ENCODE results near the gene PITX1.

PITX1 gene

DNA sequence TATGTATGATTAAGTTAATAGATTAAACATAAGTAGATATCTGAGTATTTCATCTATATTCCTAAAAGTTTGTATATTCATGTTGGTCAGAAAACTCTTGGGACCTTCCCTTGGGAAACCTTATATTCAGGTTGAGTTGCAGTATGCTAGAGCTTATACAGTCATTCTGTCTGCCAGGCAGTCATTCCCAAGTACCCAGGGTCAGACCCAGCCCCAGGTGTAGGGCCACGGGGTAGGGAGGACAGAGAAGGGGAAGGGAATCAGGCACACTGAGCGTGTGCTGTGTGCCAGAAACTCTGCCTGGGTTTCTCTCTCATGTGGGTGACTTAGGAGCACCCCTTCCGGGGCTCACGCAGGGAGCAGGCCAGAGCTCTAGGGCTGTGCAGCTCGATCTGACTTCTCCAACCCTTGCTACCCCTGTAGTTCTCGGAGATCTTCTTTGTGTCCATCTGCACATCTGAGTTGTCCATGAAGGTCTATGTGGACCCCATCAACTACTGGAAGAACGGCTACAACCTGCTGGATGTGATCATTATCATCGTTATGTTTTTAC lies 38.1 kb downstream of the PITX1 start:
- TF ChIP-seq EP300 (IDR thresholded peaks at IDR 0.05; ENCODE audit: borderline replicate concordance) (no peak), TEAD4 (IDR thresholded peaks at IDR 0.05) (no peak), CREB1 (IDR thresholded peaks at IDR 0.05; ENCODE audit: low read depth) (no peak), RAD21 (IDR thresholded peaks at IDR 0.05; ENCODE audit: low read depth) (no peak), CEBPB (IDR thresholded peaks at IDR 0.05) (no peak), FOXM1 (IDR thresholded peaks at IDR 0.05; ENCODE audit: borderline replicate concordance, low read depth) (no peak), ZBTB7A (IDR thresholded peaks at IDR 0.05; ENCODE audit: low read depth) (no peak), TCF12 (IDR thresholded peaks at IDR 0.05; ENCODE audit: low read depth) (no peak)
- TF ChIP-seq, protein P1, sequence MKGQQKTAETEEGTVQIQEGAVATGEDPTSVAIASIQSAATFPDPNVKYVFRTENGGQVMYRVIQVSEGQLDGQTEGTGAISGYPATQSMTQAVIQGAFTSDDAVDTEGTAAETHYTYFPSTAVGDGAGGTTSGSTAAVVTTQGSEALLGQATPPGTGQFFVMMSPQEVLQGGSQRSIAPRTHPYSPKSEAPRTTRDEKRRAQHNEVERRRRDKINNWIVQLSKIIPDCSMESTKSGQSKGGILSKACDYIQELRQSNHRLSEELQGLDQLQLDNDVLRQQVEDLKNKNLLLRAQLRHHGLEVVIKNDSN (IDR thresholded peaks at IDR 0.05), result no peak
- TF ChIP-seq, protein P2, sequence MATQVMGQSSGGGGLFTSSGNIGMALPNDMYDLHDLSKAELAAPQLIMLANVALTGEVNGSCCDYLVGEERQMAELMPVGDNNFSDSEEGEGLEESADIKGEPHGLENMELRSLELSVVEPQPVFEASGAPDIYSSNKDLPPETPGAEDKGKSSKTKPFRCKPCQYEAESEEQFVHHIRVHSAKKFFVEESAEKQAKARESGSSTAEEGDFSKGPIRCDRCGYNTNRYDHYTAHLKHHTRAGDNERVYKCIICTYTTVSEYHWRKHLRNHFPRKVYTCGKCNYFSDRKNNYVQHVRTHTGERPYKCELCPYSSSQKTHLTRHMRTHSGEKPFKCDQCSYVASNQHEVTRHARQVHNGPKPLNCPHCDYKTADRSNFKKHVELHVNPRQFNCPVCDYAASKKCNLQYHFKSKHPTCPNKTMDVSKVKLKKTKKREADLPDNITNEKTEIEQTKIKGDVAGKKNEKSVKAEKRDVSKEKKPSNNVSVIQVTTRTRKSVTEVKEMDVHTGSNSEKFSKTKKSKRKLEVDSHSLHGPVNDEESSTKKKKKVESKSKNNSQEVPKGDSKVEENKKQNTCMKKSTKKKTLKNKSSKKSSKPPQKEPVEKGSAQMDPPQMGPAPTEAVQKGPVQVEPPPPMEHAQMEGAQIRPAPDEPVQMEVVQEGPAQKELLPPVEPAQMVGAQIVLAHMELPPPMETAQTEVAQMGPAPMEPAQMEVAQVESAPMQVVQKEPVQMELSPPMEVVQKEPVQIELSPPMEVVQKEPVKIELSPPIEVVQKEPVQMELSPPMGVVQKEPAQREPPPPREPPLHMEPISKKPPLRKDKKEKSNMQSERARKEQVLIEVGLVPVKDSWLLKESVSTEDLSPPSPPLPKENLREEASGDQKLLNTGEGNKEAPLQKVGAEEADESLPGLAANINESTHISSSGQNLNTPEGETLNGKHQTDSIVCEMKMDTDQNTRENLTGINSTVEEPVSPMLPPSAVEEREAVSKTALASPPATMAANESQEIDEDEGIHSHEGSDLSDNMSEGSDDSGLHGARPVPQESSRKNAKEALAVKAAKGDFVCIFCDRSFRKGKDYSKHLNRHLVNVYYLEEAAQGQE (IDR thresholded peaks at IDR 0.05; ENCODE audit: low read depth), result no peak

DNA sequence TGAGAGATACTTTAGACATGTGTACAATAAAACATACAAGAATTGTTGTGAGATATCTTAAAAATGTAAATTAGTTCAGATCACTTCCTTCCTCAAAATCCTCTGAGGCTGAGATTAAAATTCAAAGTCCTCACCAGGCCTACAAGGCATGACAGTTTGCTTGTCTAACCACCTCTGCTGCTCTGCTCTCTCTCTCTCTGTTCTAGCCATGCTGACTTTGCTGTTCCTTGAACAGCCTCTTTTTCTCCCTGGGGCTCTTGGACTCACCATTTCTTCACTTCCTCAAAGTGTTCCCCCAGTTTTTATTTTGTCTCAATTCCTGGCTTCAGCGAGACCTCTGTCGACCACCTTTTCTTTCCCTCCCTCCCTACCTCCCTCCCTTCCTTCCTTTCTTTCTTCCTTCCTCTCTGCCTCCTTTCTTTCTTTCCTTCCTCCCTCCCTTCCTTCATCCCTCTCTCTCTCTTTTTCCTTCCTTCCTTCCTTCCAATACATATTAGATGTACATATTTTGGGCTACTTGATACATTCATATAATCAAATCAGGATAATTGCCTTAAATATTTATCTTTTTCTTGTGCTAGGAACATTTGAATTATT lies 39.4 kb downstream of the PITX1 start:
- TF ChIP-seq TAF1 (IDR thresholded peaks at IDR 0.05; ENCODE audit: low read depth), result no peak
- TF ChIP-seq RAD21 (IDR thresholded peaks at IDR 0.05; ENCODE audit: low read depth), result no peak
- TF ChIP-seq CEBPB (IDR thresholded peaks at IDR 0.05), result no peak
- no peak for TF ChIP-seq TEAD4 (IDR thresholded peaks at IDR 0.05)
- no peak for TF ChIP-seq EGR1 (IDR thresholded peaks at IDR 0.05)
- TF ChIP-seq, protein P2 (IDR thresholded peaks at IDR 0.05; ENCODE audit: low read depth), result no peak

DNA sequence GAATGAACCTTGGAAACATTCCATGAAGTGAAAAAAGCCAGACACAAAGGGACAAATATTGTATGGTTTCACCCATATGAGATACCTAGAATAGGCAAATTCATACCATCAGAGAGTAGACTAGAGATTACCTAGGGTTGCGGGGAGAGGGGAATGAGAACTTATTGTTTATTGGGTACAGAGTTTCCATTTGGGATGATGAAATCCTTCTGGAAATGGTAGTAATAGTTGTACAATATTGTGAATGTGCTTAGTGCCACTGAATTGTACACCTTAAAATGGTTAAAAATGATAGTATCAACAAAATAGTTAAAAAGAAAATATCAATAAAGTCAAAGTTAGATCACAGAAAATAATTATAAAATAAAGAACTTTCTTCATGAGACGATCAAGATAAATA lies 40.9 kb downstream of the PITX1 start:
- no peak for TF ChIP-seq NFIC (IDR thresholded peaks at IDR 0.05)
- no peak for TF ChIP-seq RAD21 (IDR thresholded peaks at IDR 0.05; ENCODE audit: low read depth)
- TF ChIP-seq, protein P1 (IDR thresholded peaks at IDR 0.05), result no peak
- TF ChIP-seq FOXM1 (IDR thresholded peaks at IDR 0.05; ENCODE audit: borderline replicate concordance, low read depth), result no peak
- TF ChIP-seq CEBPB (IDR thresholded peaks at IDR 0.05), result no peak
- no peak for TF ChIP-seq TCF12 (IDR thresholded peaks at IDR 0.05; ENCODE audit: low read depth)
- TF ChIP-seq, protein P3, sequence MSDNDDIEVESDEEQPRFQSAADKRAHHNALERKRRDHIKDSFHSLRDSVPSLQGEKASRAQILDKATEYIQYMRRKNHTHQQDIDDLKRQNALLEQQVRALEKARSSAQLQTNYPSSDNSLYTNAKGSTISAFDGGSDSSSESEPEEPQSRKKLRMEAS (IDR thresholded peaks at IDR 0.05), result no peak
- no peak for TF ChIP-seq CREB1 (IDR thresholded peaks at IDR 0.05; ENCODE audit: low read depth)
- no peak for TF ChIP-seq EP300 (IDR thresholded peaks at IDR 0.05; ENCODE audit: borderline replicate concordance)
- TF ChIP-seq YY1 (IDR thresholded peaks at IDR 0.05; ENCODE audit: low read depth), result no peak
- no peak for TF ChIP-seq EGR1 (IDR thresholded peaks at IDR 0.05)
- TF ChIP-seq, protein P2 (IDR thresholded peaks at IDR 0.05; ENCODE audit: low read depth), result no peak
- TF ChIP-seq TAF1 (IDR thresholded peaks at IDR 0.05; ENCODE audit: low read depth), result no peak
- no peak for TF ChIP-seq ZBTB7A (IDR thresholded peaks at IDR 0.05; ENCODE audit: low read depth)
- no peak for TF ChIP-seq TEAD4 (IDR thresholded peaks at IDR 0.05)

DNA sequence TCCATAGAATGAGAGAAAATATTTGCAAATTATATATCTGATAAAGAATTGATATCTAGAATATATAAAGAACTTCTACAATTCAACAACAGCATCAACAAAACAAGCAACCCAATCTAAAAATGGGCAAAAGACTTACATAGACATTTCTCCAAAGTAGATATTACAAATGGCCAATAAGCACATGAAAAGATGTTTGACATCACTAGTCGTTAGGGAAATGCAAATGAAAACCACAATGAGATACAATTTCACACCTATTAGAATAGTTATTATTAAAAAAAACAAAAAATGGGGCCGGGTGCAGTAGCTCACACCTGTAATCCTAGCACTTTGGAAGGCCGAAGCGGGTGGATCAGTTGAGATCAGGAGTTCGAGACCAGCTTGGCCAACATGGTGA lies 41.9 kb downstream of the PITX1 start:
- TF ChIP-seq YY1 (IDR thresholded peaks at IDR 0.05; ENCODE audit: low read depth) (no peak), TEAD4 (IDR thresholded peaks at IDR 0.05) (no peak)
- TF ChIP-seq, protein P2 (IDR thresholded peaks at IDR 0.05; ENCODE audit: low read depth), result no peak
